ENCODE data around the gene UQCC5.

Gene UQCC5

GRCh38 chr3:52490939-52491526 lies 45.4 kb upstream of the UQCC5 start:
- no peak for TF ChIP-seq TOX (CRISPR knock-in tag; IDR thresholded peaks at IDR 0.05; ENCODE audit: borderline replicate concordance)
- TF ChIP-seq, protein P1, sequence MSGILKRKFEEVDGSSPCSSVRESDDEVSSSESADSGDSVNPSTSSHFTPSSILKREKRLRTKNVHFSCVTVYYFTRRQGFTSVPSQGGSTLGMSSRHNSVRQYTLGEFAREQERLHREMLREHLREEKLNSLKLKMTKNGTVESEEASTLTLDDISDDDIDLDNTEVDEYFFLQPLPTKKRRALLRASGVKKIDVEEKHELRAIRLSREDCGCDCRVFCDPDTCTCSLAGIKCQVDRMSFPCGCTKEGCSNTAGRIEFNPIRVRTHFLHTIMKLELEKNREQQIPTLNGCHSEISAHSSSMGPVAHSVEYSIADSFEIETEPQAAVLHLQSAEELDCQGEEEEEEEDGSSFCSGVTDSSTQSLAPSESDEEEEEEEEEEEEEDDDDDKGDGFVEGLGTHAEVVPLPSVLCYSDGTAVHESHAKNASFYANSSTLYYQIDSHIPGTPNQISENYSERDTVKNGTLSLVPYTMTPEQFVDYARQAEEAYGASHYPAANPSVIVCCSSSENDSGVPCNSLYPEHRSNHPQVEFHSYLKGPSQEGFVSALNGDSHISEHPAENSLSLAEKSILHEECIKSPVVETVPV (CRISPR knock-in tag; IDR thresholded peaks at IDR 0.05): no peak
- TF ChIP-seq ISL1 (CRISPR knock-in tag; IDR thresholded peaks at IDR 0.05): no peak
- no peak for TF ChIP-seq ZFP3 (CRISPR knock-in tag; IDR thresholded peaks at IDR 0.05)
- no peak for TF ChIP-seq RARB (CRISPR knock-in tag; IDR thresholded peaks at IDR 0.05)
- no peak for TF ChIP-seq CSDC2 (CRISPR knock-in tag; IDR thresholded peaks at IDR 0.05)
- no peak for TF ChIP-seq ARNTL (CRISPR knock-in tag; IDR thresholded peaks at IDR 0.05; ENCODE audit: borderline replicate concordance, low read depth)
- no peak for TF ChIP-seq OSR1 (CRISPR knock-in tag; IDR thresholded peaks at IDR 0.05)
- no peak for TF ChIP-seq ESRRG (CRISPR knock-in tag; IDR thresholded peaks at IDR 0.05)
- ATAC-seq: no peak; the same call in 2 of the 3 replicates

- TF ChIP-seq, protein P2, sequence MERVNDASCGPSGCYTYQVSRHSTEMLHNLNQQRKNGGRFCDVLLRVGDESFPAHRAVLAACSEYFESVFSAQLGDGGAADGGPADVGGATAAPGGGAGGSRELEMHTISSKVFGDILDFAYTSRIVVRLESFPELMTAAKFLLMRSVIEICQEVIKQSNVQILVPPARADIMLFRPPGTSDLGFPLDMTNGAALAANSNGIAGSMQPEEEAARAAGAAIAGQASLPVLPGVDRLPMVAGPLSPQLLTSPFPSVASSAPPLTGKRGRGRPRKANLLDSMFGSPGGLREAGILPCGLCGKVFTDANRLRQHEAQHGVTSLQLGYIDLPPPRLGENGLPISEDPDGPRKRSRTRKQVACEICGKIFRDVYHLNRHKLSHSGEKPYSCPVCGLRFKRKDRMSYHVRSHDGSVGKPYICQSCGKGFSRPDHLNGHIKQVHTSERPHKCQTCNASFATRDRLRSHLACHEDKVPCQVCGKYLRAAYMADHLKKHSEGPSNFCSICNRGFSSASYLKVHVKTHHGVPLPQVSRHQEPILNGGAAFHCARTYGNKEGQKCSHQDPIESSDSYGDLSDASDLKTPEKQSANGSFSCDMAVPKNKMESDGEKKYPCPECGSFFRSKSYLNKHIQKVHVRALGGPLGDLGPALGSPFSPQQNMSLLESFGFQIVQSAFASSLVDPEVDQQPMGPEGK (CRISPR knock-in tag; IDR thresholded peaks at IDR 0.05; ENCODE audit: borderline replicate concordance): no peak
- TF ChIP-seq PPARA (CRISPR knock-in tag; IDR thresholded peaks at IDR 0.05; ENCODE audit: borderline replicate concordance): no peak
- no peak for TF ChIP-seq ISL1 (CRISPR knock-in tag; IDR thresholded peaks at IDR 0.05)
- ATAC-seq: no peak
Observed at GRCh38 chr3:52492059-52492458, 44.3 kb upstream of the UQCC5 start.

DNA sequence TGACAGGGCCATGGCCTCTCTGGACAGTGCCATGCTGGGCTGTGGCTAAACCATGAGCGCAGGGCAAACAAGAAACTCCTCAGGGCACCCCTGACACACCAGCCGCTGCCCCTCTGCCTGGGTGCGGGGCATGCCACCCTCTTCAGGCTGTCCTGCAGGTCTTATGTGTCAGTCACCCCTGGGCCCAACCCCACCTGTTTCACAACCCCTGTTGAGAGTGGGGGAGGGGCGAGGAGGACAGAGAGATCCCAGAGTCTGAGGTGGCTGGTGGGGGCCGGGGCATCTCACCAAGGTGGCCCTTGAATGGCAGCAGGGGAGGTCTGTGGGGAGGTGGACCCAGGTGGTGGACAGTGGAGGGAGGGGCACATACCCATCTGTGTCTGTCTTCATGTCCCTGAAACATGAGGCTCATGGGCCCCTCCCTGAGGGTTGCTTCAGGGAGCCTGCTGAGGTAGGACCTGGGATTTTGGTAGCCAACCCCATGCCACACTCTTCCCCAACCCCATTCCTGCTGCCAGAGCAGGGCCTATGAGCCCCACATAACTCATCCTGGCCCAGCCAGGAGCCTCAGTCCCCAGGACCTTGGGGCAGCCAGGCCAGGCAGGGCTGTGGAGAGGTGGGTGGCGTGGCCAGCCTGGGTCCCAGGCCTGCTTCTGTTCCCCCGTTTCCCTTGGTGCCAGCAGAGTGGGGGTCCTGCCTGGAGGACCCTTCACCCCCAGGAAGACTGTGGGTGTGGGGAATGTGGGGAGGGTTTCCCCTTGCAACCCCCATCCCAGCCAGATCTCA lies 43.0 kb upstream of the UQCC5 start:
- ATAC-seq: no peak
- TF ChIP-seq PPARA (CRISPR knock-in tag; IDR thresholded peaks at IDR 0.05; ENCODE audit: borderline replicate concordance): no peak
- no peak for TF ChIP-seq ZFP3 (CRISPR knock-in tag; IDR thresholded peaks at IDR 0.05)
- TF ChIP-seq, protein P3, sequence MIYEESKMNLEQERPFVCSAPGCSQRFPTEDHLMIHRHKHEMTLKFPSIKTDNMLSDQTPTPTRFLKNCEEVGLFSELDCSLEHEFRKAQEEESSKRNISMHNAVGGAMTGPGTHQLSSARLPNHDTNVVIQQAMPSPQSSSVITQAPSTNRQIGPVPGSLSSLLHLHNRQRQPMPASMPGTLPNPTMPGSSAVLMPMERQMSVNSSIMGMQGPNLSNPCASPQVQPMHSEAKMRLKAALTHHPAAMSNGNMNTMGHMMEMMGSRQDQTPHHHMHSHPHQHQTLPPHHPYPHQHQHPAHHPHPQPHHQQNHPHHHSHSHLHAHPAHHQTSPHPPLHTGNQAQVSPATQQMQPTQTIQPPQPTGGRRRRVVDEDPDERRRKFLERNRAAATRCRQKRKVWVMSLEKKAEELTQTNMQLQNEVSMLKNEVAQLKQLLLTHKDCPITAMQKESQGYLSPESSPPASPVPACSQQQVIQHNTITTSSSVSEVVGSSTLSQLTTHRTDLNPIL (CRISPR knock-in tag; IDR thresholded peaks at IDR 0.05; ENCODE audit: low read depth): no peak
- TF ChIP-seq, protein P2 (CRISPR knock-in tag; IDR thresholded peaks at IDR 0.05; ENCODE audit: borderline replicate concordance): no peak
- TF ChIP-seq OSR1 (CRISPR knock-in tag; IDR thresholded peaks at IDR 0.05): no peak
- TF ChIP-seq SNAI2 (CRISPR knock-in tag; IDR thresholded peaks at IDR 0.05): no peak
- no peak for TF ChIP-seq ZNF565 (CRISPR knock-in tag; conservative IDR thresholded peaks at IDR 0.05; ENCODE audit: low read depth)
- no peak for TF ChIP-seq TOX (CRISPR knock-in tag; IDR thresholded peaks at IDR 0.05; ENCODE audit: borderline replicate concordance)
- no peak for TF ChIP-seq BACH2 (CRISPR knock-in tag; IDR thresholded peaks at IDR 0.05; ENCODE audit: borderline replicate concordance)
- no peak for TF ChIP-seq ZNF8 (CRISPR knock-in tag; IDR thresholded peaks at IDR 0.05)
- TF ChIP-seq, protein P4, sequence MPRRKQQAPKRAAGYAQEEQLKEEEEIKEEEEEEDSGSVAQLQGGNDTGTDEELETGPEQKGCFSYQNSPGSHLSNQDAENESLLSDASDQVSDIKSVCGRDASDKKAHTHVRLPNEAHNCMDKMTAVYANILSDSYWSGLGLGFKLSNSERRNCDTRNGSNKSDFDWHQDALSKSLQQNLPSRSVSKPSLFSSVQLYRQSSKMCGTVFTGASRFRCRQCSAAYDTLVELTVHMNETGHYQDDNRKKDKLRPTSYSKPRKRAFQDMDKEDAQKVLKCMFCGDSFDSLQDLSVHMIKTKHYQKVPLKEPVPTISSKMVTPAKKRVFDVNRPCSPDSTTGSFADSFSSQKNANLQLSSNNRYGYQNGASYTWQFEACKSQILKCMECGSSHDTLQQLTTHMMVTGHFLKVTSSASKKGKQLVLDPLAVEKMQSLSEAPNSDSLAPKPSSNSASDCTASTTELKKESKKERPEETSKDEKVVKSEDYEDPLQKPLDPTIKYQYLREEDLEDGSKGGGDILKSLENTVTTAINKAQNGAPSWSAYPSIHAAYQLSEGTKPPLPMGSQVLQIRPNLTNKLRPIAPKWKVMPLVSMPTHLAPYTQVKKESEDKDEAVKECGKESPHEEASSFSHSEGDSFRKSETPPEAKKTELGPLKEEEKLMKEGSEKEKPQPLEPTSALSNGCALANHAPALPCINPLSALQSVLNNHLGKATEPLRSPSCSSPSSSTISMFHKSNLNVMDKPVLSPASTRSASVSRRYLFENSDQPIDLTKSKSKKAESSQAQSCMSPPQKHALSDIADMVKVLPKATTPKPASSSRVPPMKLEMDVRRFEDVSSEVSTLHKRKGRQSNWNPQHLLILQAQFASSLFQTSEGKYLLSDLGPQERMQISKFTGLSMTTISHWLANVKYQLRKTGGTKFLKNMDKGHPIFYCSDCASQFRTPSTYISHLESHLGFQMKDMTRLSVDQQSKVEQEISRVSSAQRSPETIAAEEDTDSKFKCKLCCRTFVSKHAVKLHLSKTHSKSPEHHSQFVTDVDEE (CRISPR knock-in tag; IDR thresholded peaks at IDR 0.05): no peak
- TF ChIP-seq ZFP30 (CRISPR knock-in tag; IDR thresholded peaks at IDR 0.05): no peak
- no peak for TF ChIP-seq ISL1 (CRISPR knock-in tag; IDR thresholded peaks at IDR 0.05)
- no peak for TF ChIP-seq TCF4 (CRISPR knock-in tag; IDR thresholded peaks at IDR 0.05; ENCODE audit: borderline replicate concordance)

Measured in SK-N-SH treated with all-trans-retinoic acid at 6 μM for 48 hours (cell line).